Thoracic aorta endothelial cell (primary cell): ENCODE data around the gene RBBP5. TPM values are rescaled to one million over a fixed set of nuclear protein-coding genes. Genes with fewer than 3 reads are reported as not detected.

Source experiments
- total RNA-seq: library from RNA; depleted of rRNA; stranded (reverse); fragments of >200 nt; gene quantifications from 2 replicates; pipeline ENCODE4 v1.2.3, GENCODE V29; 2012

Gene RBBP5
- total RNA-seq: 24.3 and 28.9 TPM in 2 replicates

GRCh38 chr1:205121660-205122488 lies at the start of gene RBBP5:
Gene RBBP5 (minus strand): TSS chr1:205121978. CDS start chr1:205121873, 105 bp downstream.

GRCh38 chr1:205084360-205084759 lies 37.4 kb downstream of the RBBP5 start, which contains the start of gene TMEM81:
Gene TMEM81 (minus strand): TSS chr1:205084460. CDS start chr1:205084320, 140 bp downstream.

GRCh38 chr1:205042911-205043806 lies 78.6 kb downstream of the RBBP5 start, which contains the start of gene CNTN2:
Gene CNTN2 (plus strand): TSS chr1:205043212. CDS start chr1:205053186, 9,974 bp downstream.

Other genes starting within 250 kb of the RBBP5 start
- not detected in 2 replicates for gene CNTN2, start 78.8 kb downstream of the RBBP5 start, total RNA-seq
- gene TMEM81, start 37.5 kb downstream of the RBBP5 start, total RNA-seq: 1.5 and 1.7 TPM in 2 replicates
- gene DSTYK, start 89.7 kb upstream of the RBBP5 start, total RNA-seq: 10.6 and 10.8 TPM in 2 replicates
- gene TMCC2, start 106.0 kb upstream of the RBBP5 start, total RNA-seq: 1.7 and 2.2 TPM in 2 replicates
- 0.86 and 0.93 TPM in 2 replicates for gene NUAK2, start 199.8 kb upstream of the RBBP5 start, total RNA-seq
- not detected in 2 replicates for gene KLHDC8A, start 234.9 kb upstream of the RBBP5 start, total RNA-seq